Liver (tissue), 9 donors: ENCODE measurements around the gene ERBB4. TPM values are rescaled to one million over a fixed set of nuclear protein-coding genes. Genes with fewer than 3 reads are reported as not detected.

Experiments
- DNase-seq: peaks from one replicate; pipeline ENCODE4 v3.0.0-alpha.2; 2017; ENCODE audit warnings: low spot score
- H3K27ac ChIP-seq, 2 donors: one replicate each; pipeline ENCODE4 v1.7.0; 2013; ENCODE audit warnings: inconsistent platforms in 2 of 2, low read length in 2 of 2, control low read depth in 1 of 2, low read depth in 1 of 2, mild to moderate bottlenecking in 1 of 2
- H3K27me3 ChIP-seq, 4 donors: one replicate each; pipeline versions ENCODE4 v1.6.1 to v1.7.0; 2013; ENCODE audit warnings: low read length in 3 of 4, inconsistent platforms in 1 of 4, mild to moderate bottlenecking in 1 of 4, moderate library complexity in 1 of 4; ENCODE audit not compliant: control insufficient read depth in 4 of 4, insufficient read depth in 4 of 4
- H3K36me3 ChIP-seq, 4 donors: one replicate each; pipeline versions ENCODE4 v1.6.1 to v1.7.0; 2013; ENCODE audit warnings: low read length in 3 of 4, mild to moderate bottlenecking in 3 of 4, low read depth in 1 of 4, moderate library complexity in 1 of 4; ENCODE audit not compliant: control insufficient read depth in 4 of 4, insufficient read depth in 3 of 4
- H3K4me1 ChIP-seq, 4 donors: one replicate each; pipeline versions ENCODE4 v1.6.1 to v1.7.0; 2013; ENCODE audit warnings: low read length in 3 of 4, mild to moderate bottlenecking in 3 of 4, moderate library complexity in 1 of 4; ENCODE audit not compliant: control insufficient read depth in 4 of 4, insufficient read depth in 4 of 4
- H3K4me3 ChIP-seq, 3 donors: one replicate each; pipeline versions ENCODE4 v1.6.1 to v1.7.0; 2013; ENCODE audit warnings: low read length in 3 of 3, control low read depth in 1 of 3, low read depth in 1 of 3, mild to moderate bottlenecking in 1 of 3
- H3K9ac ChIP-seq, 2 donors: one replicate each; pipeline ENCODE4 v1.7.0; 2013; ENCODE audit warnings: low read length in 2 of 2, mild to moderate bottlenecking in 2 of 2, moderate library complexity in 2 of 2, control low read depth in 1 of 2, low read depth in 1 of 2
- H3K9me3 ChIP-seq, 4 donors: one replicate each; pipeline versions ENCODE4 v1.6.1 to v1.7.0; 2013; ENCODE audit warnings: low read length in 3 of 4; ENCODE audit not compliant: control insufficient read depth in 4 of 4
- CTCF ChIP-seq: fragments of 150-350 bp; IDR thresholded peaks from 2 replicates; pipeline ENCODE4 v1.5.1; 2017; ENCODE audit warnings: improper control_type of control experiment, low read depth, low read length; ENCODE audit not compliant: missing input control
- EGR1 ChIP-seq, 2 donors: IDR thresholded peaks; 2 replicates each; pipeline ENCODE4 v1.6.1; 2016 to 2018; ENCODE audit warnings: antibody characterized with exemption in 2 of 2, low read depth in 2 of 2
- FOXA1 ChIP-seq: IDR thresholded peaks from 2 replicates; pipeline ENCODE4 v1.6.1; 2016; ENCODE audit warnings: antibody characterized with exemption
- FOXA2 ChIP-seq: IDR thresholded peaks from 2 replicates; pipeline ENCODE4 v1.6.1; 2016; ENCODE audit warnings: antibody characterized with exemption
- GABPA ChIP-seq, 2 donors: IDR thresholded peaks in 1 of 2; conservative IDR thresholded peaks in 1 of 2; 2 replicates each; pipeline ENCODE4 v1.6.1; 2016; ENCODE audit warnings: antibody characterized with exemption in 2 of 2, mild to moderate bottlenecking in 1 of 2, moderate library complexity in 1 of 2
- HNF4A ChIP-seq, 2 donors: conservative IDR thresholded peaks; 2 replicates each; pipeline ENCODE4 v1.6.1; 2016; ENCODE audit warnings: antibody characterized with exemption in 2 of 2, mild to moderate bottlenecking in 2 of 2
- HNF4G ChIP-seq: IDR thresholded peaks from 2 replicates; pipeline ENCODE4 v1.6.1; 2016; ENCODE audit warnings: antibody characterized with exemption
- JUND ChIP-seq, 2 donors: IDR thresholded peaks; 2 replicates each; pipeline ENCODE4 v1.6.1; 2016; ENCODE audit warnings: antibody characterized with exemption in 2 of 2
- MAX ChIP-seq: IDR thresholded peaks from 2 replicates; pipeline ENCODE4 v1.6.1; 2016; ENCODE audit warnings: antibody characterized with exemption
- NR2F2 ChIP-seq: IDR thresholded peaks from 2 replicates; pipeline ENCODE4 v1.6.1; 2016; ENCODE audit warnings: antibody characterized with exemption
- RAD21 ChIP-seq, 2 donors: IDR thresholded peaks; 2 replicates each; pipeline ENCODE4 v1.6.1; 2016; ENCODE audit warnings: antibody characterized with exemption in 2 of 2, mild to moderate bottlenecking in 2 of 2
- RXRA ChIP-seq, 2 donors: IDR thresholded peaks; 2 replicates each; pipeline ENCODE4 v1.6.1; 2017 to 2018; ENCODE audit warnings: antibody characterized with exemption in 2 of 2, mild to moderate bottlenecking in 1 of 2
- SP1 ChIP-seq: IDR thresholded peaks from 2 replicates; pipeline ENCODE4 v1.6.1; 2018; ENCODE audit warnings: antibody characterized with exemption, mild to moderate bottlenecking
- TAF1 ChIP-seq: conservative IDR thresholded peaks from 2 replicates; pipeline ENCODE4 v1.6.1; 2016; ENCODE audit warnings: antibody characterized with exemption, mild to moderate bottlenecking
- ZBTB33 ChIP-seq: IDR thresholded peaks from 2 replicates; pipeline ENCODE4 v1.6.1; 2016; ENCODE audit warnings: antibody characterized with exemption
- WGBS: extraction: QIAGEN DNeasy Blood & Tissue Kit; methylation state at CpG from one replicate; pipeline ENCODE4 v1.1.7; 2013; 5-methylcytosine and 5-hydroxymethylcytosine counted together
- polyA plus RNA-seq, 2 donors: library from polyadenylated mRNA; stranded (reverse) in 1 of 2; unstranded in 1 of 2; fragments of 200-250 nt in 1 of 2; fragments of >200 nt in 1 of 2; fragmentation: Nextera tagmentation in 1 of 2; extraction: Ambion mirVana in 1 of 2; gene quantifications; one replicate each; pipeline versions ENCODE4 v1.2.1 to v1.2.3, GENCODE V29; 2013 to 2015
- total RNA-seq, 2 donors: library from RNA; depleted of rRNA; stranded (reverse); fragments of >200 nt; gene quantifications; one replicate each; pipeline ENCODE4 v1.2.3, GENCODE V29; 2014
- donor health status: healthy.
- donor health status: healthy.
- donor health status: healthy.
- donor health status: healthy.
- donor health status: healthy.

The ERBB4 gene
- total and polyA plus RNA-seq, 4 donors = 0.03 to 0.42 TPM; not detected in 2

- H3K4me3 ChIP-seq = no peak overlapping the region
- H3K9ac ChIP-seq = no peak overlapping the region
- DNase-seq = no peak
- 73% methylated on average over 2 of the region's 2 CpGs for WGBS
- TF ChIP-seq FOXA2 (no peak), GABPA (IDR thresholded peaks at IDR 0.05 in 1 of 2, conservative IDR thresholded peaks at IDR 0.05 in 1 of 2) (no peak), TAF1 (no peak), RAD21 (IDR thresholded peaks at IDR 0.05) (no peak), HNF4A (conservative IDR thresholded peaks at IDR 0.05) (no peak), SP1 (no peak)
- no peak overlapping the region for H3K27ac ChIP-seq
- H3K9me3 ChIP-seq = no peaks in the 10 kb centered on the region
- no peaks in the 10 kb centered on the region for H3K4me1 ChIP-seq
- no peaks in the 10 kb centered on the region for H3K27me3 ChIP-seq
- no peaks in the 10 kb centered on the region for H3K36me3 ChIP-seq
Measured at GRCh38 chr2:211942153-211942552, 596.4 kb downstream of the ERBB4 start.

- no peaks in the 10 kb centered on the region for H3K36me3 ChIP-seq
- H3K27ac ChIP-seq = no peak overlapping the region
- no peak overlapping the region for H3K9ac ChIP-seq
- 61% methylated on average over 1 of the region's 1 CpG for WGBS
- no peak overlapping the region for H3K4me3 ChIP-seq
- H3K4me1 ChIP-seq = no peaks in the 10 kb centered on the region
- DNase-seq = no peak
- TF ChIP-seq ZBTB33 (no peak), SP1 (no peak), GABPA (IDR thresholded peaks at IDR 0.05 in 1 of 2, conservative IDR thresholded peaks at IDR 0.05 in 1 of 2) (no peak), JUND (IDR thresholded peaks at IDR 0.05) (no peak), HNF4A (conservative IDR thresholded peaks at IDR 0.05) (no peak), NR2F2 (no peak), RAD21 (IDR thresholded peaks at IDR 0.05) (no peak), HNF4G (no peak), MAX (no peak), CTCF (no peak), FOXA2 (no peak), EGR1 (IDR thresholded peaks at IDR 0.05; ENCODE audit: low read depth in 2 of 2) (no peak), RXRA (IDR thresholded peaks at IDR 0.05) (no peak)
- H3K27me3 ChIP-seq = no peaks in the 10 kb centered on the region
- H3K9me3 ChIP-seq = no peaks in the 10 kb centered on the region
Measured at GRCh38 chr2:211941216-211941747, 597.3 kb downstream of the ERBB4 start.

GRCh38 chr2:211939177-211939576 is 599.4 kb downstream of the ERBB4 start:
- no peak for DNase-seq
- no peak overlapping the region for H3K4me3 ChIP-seq
- WGBS = 74% methylated on average over 2 of the region's 2 CpGs
- H3K4me1 ChIP-seq = no peaks in the 10 kb centered on the region
- H3K27me3 ChIP-seq = no peaks in the 10 kb centered on the region
- H3K27ac ChIP-seq = no peak overlapping the region
- H3K36me3 ChIP-seq = no peaks in the 10 kb centered on the region
- no peak overlapping the region for H3K9ac ChIP-seq
- no peak for TF ChIP-seq FOXA1
- H3K9me3 ChIP-seq = no peaks in the 10 kb centered on the region
